A673 (cell line): ENCODE measurements around the gene SSC4D.
"Not testable (repeated sequence)": the region's sequence is repeated elsewhere in the genome, so short reads cannot be mapped to it uniquely, and the experiment has no call there.

Experiments used
- EZH2 ChIP-seq: fragments of 200-600 bp; sonication (generic); IDR thresholded peaks from 2 replicates; pipeline ENCODE4 v1.6.1; 2017; ENCODE audit warnings: borderline replicate concordance, low read depth, mild to moderate bottlenecking, mixed read lengths, antibody characterized with exemption, low read length; ENCODE audit not compliant: poor library complexity, severe bottlenecking
- TF ChIP-seq, protein P1 (sequence below): fragments of 300-800, 200-600 bp; sonication (generic); conservative IDR thresholded peaks from 2 replicates; pipeline ENCODE4 v1.5.1; 2017; ENCODE audit warnings: low read depth, mild to moderate bottlenecking, antibody characterized with exemption, low read length, moderate library complexity, mixed read lengths

DNA sequence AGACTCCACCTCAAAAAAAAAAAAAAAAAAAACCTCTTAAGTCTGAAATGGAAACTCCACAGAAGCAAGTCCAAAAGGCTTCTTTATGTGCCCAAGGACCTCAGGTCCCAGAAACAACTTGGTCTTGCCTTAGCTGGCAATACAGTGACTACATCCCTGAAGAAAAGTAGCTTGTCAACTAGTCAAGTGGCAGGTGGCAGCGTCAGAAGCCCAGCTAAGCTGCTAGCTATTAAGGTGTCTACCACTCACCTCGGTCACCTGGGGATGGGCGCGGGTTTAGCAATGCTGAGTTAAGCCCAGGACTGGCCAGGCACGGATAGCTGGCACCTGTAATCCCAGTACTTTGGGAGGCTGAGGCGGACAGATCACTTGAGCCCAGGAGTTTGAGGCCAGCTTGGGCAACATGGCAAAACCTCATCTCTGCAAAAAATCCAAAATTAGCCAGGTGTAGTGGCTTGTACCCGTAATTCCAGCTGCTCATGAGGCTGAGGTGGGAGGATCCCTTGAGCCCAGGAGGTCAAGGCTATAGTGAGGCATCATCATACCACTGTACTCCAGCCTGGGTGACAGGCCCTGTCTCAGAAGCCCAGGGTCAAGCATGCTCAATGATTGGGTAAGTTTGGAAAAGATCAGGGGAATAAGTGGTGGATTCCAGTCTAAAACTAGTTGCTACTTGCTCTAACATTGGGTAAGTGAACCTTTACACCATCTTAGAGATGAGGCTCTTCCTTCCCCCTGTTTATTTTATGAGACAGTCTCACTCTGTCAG is 29.8 kb upstream of the SSC4D start:
- TF ChIP-seq, protein P1, sequence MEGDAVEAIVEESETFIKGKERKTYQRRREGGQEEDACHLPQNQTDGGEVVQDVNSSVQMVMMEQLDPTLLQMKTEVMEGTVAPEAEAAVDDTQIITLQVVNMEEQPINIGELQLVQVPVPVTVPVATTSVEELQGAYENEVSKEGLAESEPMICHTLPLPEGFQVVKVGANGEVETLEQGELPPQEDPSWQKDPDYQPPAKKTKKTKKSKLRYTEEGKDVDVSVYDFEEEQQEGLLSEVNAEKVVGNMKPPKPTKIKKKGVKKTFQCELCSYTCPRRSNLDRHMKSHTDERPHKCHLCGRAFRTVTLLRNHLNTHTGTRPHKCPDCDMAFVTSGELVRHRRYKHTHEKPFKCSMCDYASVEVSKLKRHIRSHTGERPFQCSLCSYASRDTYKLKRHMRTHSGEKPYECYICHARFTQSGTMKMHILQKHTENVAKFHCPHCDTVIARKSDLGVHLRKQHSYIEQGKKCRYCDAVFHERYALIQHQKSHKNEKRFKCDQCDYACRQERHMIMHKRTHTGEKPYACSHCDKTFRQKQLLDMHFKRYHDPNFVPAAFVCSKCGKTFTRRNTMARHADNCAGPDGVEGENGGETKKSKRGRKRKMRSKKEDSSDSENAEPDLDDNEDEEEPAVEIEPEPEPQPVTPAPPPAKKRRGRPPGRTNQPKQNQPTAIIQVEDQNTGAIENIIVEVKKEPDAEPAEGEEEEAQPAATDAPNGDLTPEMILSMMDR, result not testable (repeated sequence)
- not testable (repeated sequence) for TF ChIP-seq EZH2
